HEK293T (cell line): ENCODE results near the gene CAPN2.

Experiments
- CTCF ChIA-PET: fragments of 350-600 bp; formaldehyde crosslinking; extraction: SDS; loops from one replicate; lab custom pipeline; 2021; ENCODE audit warnings: antibody characterized with exemption, inconsistent platforms; lab: Yijun Ruan, JAX
- POLR2A ChIA-PET: fragments of 350-600 bp; formaldehyde crosslinking; extraction: SDS; loops from one replicate; lab custom pipeline; 2020; ENCODE audit warnings: antibody characterized with exemption, inconsistent platforms; lab: Yijun Ruan, JAX
- DNase-seq: peaks from one replicate; pipeline ENCODE4 v3.0.0; 2012; ENCODE audit warnings: mixed read lengths; ENCODE audit errors: extremely low spot score
- ARNT ChIP-seq: fragments of 450-650 bp; IDR thresholded peaks from 2 replicates; pipeline ENCODE4 v1.6.1; 2017; ENCODE audit warnings: mild to moderate bottlenecking
- BHLHE40 ChIP-seq: fragments of 450-650 bp; IDR thresholded peaks from 2 replicates; pipeline ENCODE4 v1.6.1; 2016; ENCODE audit warnings: mild to moderate bottlenecking, moderate library complexity, borderline replicate concordance
- CTBP1 ChIP-seq: fragments of 450-650 bp; IDR thresholded peaks from 2 replicates; pipeline ENCODE4 v1.6.1; 2016; ENCODE audit warnings: borderline replicate concordance
- ELF4 ChIP-seq: fragments of 450-650 bp; IDR thresholded peaks from 2 replicates; pipeline ENCODE4 v1.6.1; 2017; ENCODE audit warnings: antibody characterized with exemption
- FOXA1 ChIP-seq: fragments of 450-650 bp; IDR thresholded peaks from 2 replicates; pipeline ENCODE4 v1.6.1; 2016; ENCODE audit warnings: mild to moderate bottlenecking
- FOXK2 ChIP-seq: fragments of 450-650 bp; IDR thresholded peaks from 2 replicates; pipeline ENCODE4 v1.6.1; 2016; ENCODE audit warnings: mild to moderate bottlenecking
- FOXM1 ChIP-seq: fragments of 450-650 bp; IDR thresholded peaks from 2 replicates; pipeline ENCODE4 v1.6.1; 2017; ENCODE audit warnings: mild to moderate bottlenecking, borderline replicate concordance
- HDGF ChIP-seq: fragments of 450-650 bp; IDR thresholded peaks from 2 replicates; pipeline ENCODE4 v1.6.1; 2017; ENCODE audit warnings: antibody characterized with exemption, borderline replicate concordance
- L3MBTL2 ChIP-seq: fragments of 450-650 bp; conservative IDR thresholded peaks from 2 replicates; pipeline ENCODE4 v1.6.1; 2016; ENCODE audit warnings: mild to moderate bottlenecking
- LEF1 ChIP-seq: fragments of 450-650 bp; IDR thresholded peaks from 2 replicates; pipeline ENCODE4 v1.6.1; 2017; ENCODE audit warnings: mild to moderate bottlenecking, borderline replicate concordance
- NFRKB ChIP-seq: fragments of 450-650 bp; IDR thresholded peaks from 2 replicates; pipeline ENCODE4 v1.6.1; 2016; ENCODE audit warnings: mild to moderate bottlenecking, moderate library complexity
- PKNOX1 ChIP-seq: fragments of 450-650 bp; IDR thresholded peaks from 2 replicates; pipeline ENCODE4 v1.6.1; 2016
- SP1 ChIP-seq: fragments of 450-650 bp; IDR thresholded peaks from 2 replicates; pipeline ENCODE4 v1.6.1; 2017
- SUZ12 ChIP-seq: fragments of 450-650 bp; IDR thresholded peaks from 2 replicates; pipeline ENCODE4 v1.6.1; 2016; ENCODE audit warnings: mild to moderate bottlenecking
- TARDBP ChIP-seq: fragments of 450-650 bp; IDR thresholded peaks from 2 replicates; pipeline ENCODE4 v1.6.1; 2016
- ZNF384 ChIP-seq: fragments of 450-650 bp; IDR thresholded peaks from 2 replicates; pipeline ENCODE4 v1.6.1; 2016

The CAPN2 gene

GRCh38 chr1:223700942-223701637, 11.2 kb upstream of the CAPN2 start:
- ChIA-PET POLR2A (interaction anchor here (0.6 to 1.6 kb wide), 4 partner anchors 11 to 144 kb away, joined by 3 to 5 read pairs (median 3); partner anchors contain the start of genes CAPN2 and TP53BP2), CTCF (interaction anchor here (0.8 to 2.4 kb wide), 6 partner anchors 10 to 151 kb away, joined by 3 to 14 read pairs (median 3); partner anchors contain the start of gene TP53BP2)
- no peak for DNase-seq
- TF ChIP-seq LEF1 (no peak), HDGF (no peak), SP1 (no peak), ELF4 (no peak), CTBP1 (no peak), FOXM1 (no peak), PKNOX1 (no peak), L3MBTL2 (no peak), BHLHE40 (no peak), FOXA1 (no peak)

GRCh38 chr1:223702735-223703667, 9.3 kb upstream of the CAPN2 start:
- TF ChIP-seq CTBP1 (no peak), ELF4 (no peak), BHLHE40 (no peak), FOXA1 (no peak), ZNF384 (no peak), FOXK2 (no peak), SP1 (no peak), L3MBTL2 (no peak), FOXM1 (no peak), NFRKB (no peak), HDGF (no peak), SUZ12 (no peak), ARNT (no peak), TARDBP (no peak), LEF1 (no peak), PKNOX1 (no peak)
- no peak for DNase-seq
- CTCF ChIA-PET = interaction anchor here (2.4 kb wide), 1 partner anchor 46 kb away, joined by 14 read pairs; no protein-coding TSS in a partner anchor
- POLR2A ChIA-PET = interaction anchor here (0.6 kb wide), 1 partner anchor 239 kb away, joined by 3 read pairs; no protein-coding TSS in a partner anchor

- no peak for DNase-seq
- ChIA-PET POLR2A (no interaction called here), CTCF (interaction anchor here (4.0 kb wide), 1 partner anchor 7 kb away, joined by 16 read pairs; no protein-coding TSS in a partner anchor)
- TF ChIP-seq FOXM1 = no peak
Observed at GRCh38 chr1:223703668-223704013, 8.7 kb upstream of the CAPN2 start.

- TF ChIP-seq L3MBTL2 = no peak; the same call in 1 of the 2 replicates
- no peak for TF ChIP-seq FOXM1
- no peak for TF ChIP-seq FOXA1
- no peak for TF ChIP-seq TARDBP
- no peak for TF ChIP-seq CTBP1
- no peak for TF ChIP-seq PKNOX1
- no peak for TF ChIP-seq ARNT
- TF ChIP-seq SP1 = no peak
- TF ChIP-seq SUZ12 = no peak
- TF ChIP-seq FOXK2 = no peak
- no peak; the same call in 1 of the 2 replicates for TF ChIP-seq ELF4
- TF ChIP-seq BHLHE40 = no peak
- no peak for TF ChIP-seq LEF1
- TF ChIP-seq ZNF384 = no peak
- ChIA-PET CTCF (interaction anchor here (4.0 kb wide), 1 partner anchor 9 kb away, joined by 16 read pairs; no protein-coding TSS in a partner anchor), POLR2A (no interaction called here)
- DNase-seq = no peak
Observed at GRCh38 chr1:223704921-223705878, 7.1 kb upstream of the CAPN2 start.
